ENCODE data around the gene KLC1. TPM values are rescaled to one million over a fixed set of nuclear protein-coding genes. Genes with fewer than 3 reads are reported as not detected.
A peak's percentile ranks its signal among the peaks of the same experiment; 100 is the strongest.

Gene KLC1
- total and polyA plus RNA-seq, 8 donors: 56.5 to 522 (median 123) TPM

- no peak for DNase-seq
- no peak overlapping the region for H3K4me3 ChIP-seq
- H3K4me1 ChIP-seq: peaks cover 53 to 96% (median 81%) of the 10 kb centered on the region in 4 donors
- 85 to 93% (median 89%) methylated on average over 16 of the region's 16 CpGs for WGBS, 5 donors
- intact Hi-C loops (cut with DNase I; ENCODE audit: low total_unique reads): no loop called here
- no peaks in the 10 kb centered on the region for H3K9me3 ChIP-seq
- no peaks in the 10 kb centered on the region for H3K27me3 ChIP-seq
- peak overlapping the region in 2 of 5 donors; percentile 79 to 83 for H3K27ac ChIP-seq
- TF ChIP-seq POLR2AphosphoS5 (IDR thresholded peaks at IDR 0.05) (no peak), POLR2A (IDR thresholded peaks at IDR 0.05) (no peak), EP300 (IDR thresholded peaks at IDR 0.05) (no peak), CTCF (IDR thresholded peaks at IDR 0.05) (no peak)
- peaks cover 13 to 61% (median 43%) of the 10 kb centered on the region in 4 donors for H3K36me3 ChIP-seq
Measured at GRCh38 chr14:103725739-103726395, 96.9 kb downstream of the KLC1 start.

GRCh38 chr14:103726474-103726873 is 97.5 kb downstream of the KLC1 start:
- intact Hi-C loops (cut with DNase I; ENCODE audit: low total_unique reads): no loop called here
- Histone ChIP-seq H3K27ac (peak overlapping the region in 2 of 5 donors; percentile 79 to 83), H3K27me3 (no peaks in the 10 kb centered on the region), H3K9me3 (no peaks in the 10 kb centered on the region), H3K4me1 (peaks cover 55 to 96% (median 82%) of the 10 kb centered on the region in 4 donors), H3K4me3 (no peak overlapping the region), H3K36me3 (peaks cover 13 to 65% (median 46%) of the 10 kb centered on the region in 4 donors)
- TF ChIP-seq CTCF (IDR thresholded peaks at IDR 0.05): no peak
- TF ChIP-seq POLR2AphosphoS5 (IDR thresholded peaks at IDR 0.05): no peak
- TF ChIP-seq EP300 (IDR thresholded peaks at IDR 0.05): no peak
- TF ChIP-seq POLR2A (IDR thresholded peaks at IDR 0.05): no peak
- 94 to 99% (median 95%) methylated on average over 14 to 18 of the region's 18 CpGs for WGBS, 5 donors
- DNase-seq: no peak

- intact Hi-C loops (cut with DNase I; ENCODE audit: low total_unique reads): no loop called here
- Histone ChIP-seq H3K27ac (peak overlapping the region in 2 of 5 donors; percentile 40 to 69), H3K36me3 (peaks cover 21 to 75% (median 55%) of the 10 kb centered on the region in 4 donors), H3K27me3 (no peaks in the 10 kb centered on the region), H3K9me3 (no peaks in the 10 kb centered on the region), H3K4me1 (peaks cover 54 to 97% (median 81%) of the 10 kb centered on the region in 4 donors), H3K4me3 (no peak overlapping the region)
- DNase-seq: peak; percentile 73 to 82
- peak in 2 of 7 experiments; percentile 42 for TF ChIP-seq CTCF (IDR thresholded peaks at IDR 0.05)
- no peak for TF ChIP-seq POLR2A (IDR thresholded peaks at IDR 0.05)
- TF ChIP-seq POLR2AphosphoS5 (IDR thresholded peaks at IDR 0.05): peak in 1 of 3 donors; percentile 56
- no peak for TF ChIP-seq EP300 (IDR thresholded peaks at IDR 0.05)
- 52 to 85% (median 57%) methylated on average over 29 to 53 of the region's 53 CpGs for WGBS, 5 donors
Measured at GRCh38 chr14:103727313-103727980, 98.4 kb downstream of the KLC1 start.

GRCh38 chr14:103728141-103728540 is 99.1 kb downstream of the KLC1 start:
- H3K9me3 ChIP-seq: no peaks in the 10 kb centered on the region
- peak overlapping the region in 4 of 5 donors; percentile 26 to 69 (median 51) for H3K27ac ChIP-seq
- WGBS, 5 donors: 80 to 88% (median 85%) methylated on average over 18 to 19 of the region's 19 CpGs
- H3K27me3 ChIP-seq: no peaks in the 10 kb centered on the region
- TF ChIP-seq CTCF (IDR thresholded peaks at IDR 0.05) (no peak), POLR2A (IDR thresholded peaks at IDR 0.05) (no peak), POLR2AphosphoS5 (IDR thresholded peaks at IDR 0.05) (no peak), EP300 (IDR thresholded peaks at IDR 0.05) (no peak)
- no peak overlapping the region for H3K4me3 ChIP-seq
- peaks cover 26 to 82% (median 62%) of the 10 kb centered on the region in 4 donors for H3K36me3 ChIP-seq
- DNase-seq: no peak
- H3K4me1 ChIP-seq: peaks cover 47 to 94% (median 76%) of the 10 kb centered on the region in 4 donors
- intact Hi-C loops (cut with DNase I; ENCODE audit: low total_unique reads): no loop called here
